Right cardiac atrium (tissue), 5 donors: ENCODE results near the gene GRPR. TPM values are rescaled to one million over a fixed set of nuclear protein-coding genes. Genes with fewer than 3 reads are reported as not detected.
"Not testable (repeated sequence)": the region's sequence is repeated elsewhere in the genome, so short reads cannot be mapped to it uniquely, and the experiment has no call there.

ENCODE experiments used
- ATAC-seq, 2 donors: fragments of 200-7000 bp; cut with Tn5 transposase; one replicate each; pipeline versions ENCODE4 v1.8.0 to v1.9.1; 2020; ENCODE audit warnings: moderate library complexity in 2 of 2, mild to moderate bottlenecking in 1 of 2
- DNase-seq, 3 donors: peaks; one replicate each; pipeline ENCODE4 v3.0.0-alpha.2; 2020
- H3K27ac ChIP-seq: one replicate; pipeline ENCODE4 v1.5.1; 2013; ENCODE audit warnings: mild to moderate bottlenecking, low read length, control low read depth, moderate library complexity
- H3K27me3 ChIP-seq: one replicate; pipeline ENCODE4 v1.6.1; 2013; ENCODE audit not compliant: control insufficient read depth, insufficient read depth
- H3K4me1 ChIP-seq: one replicate; pipeline ENCODE4 v1.6.1; 2013; ENCODE audit warnings: low read length; ENCODE audit not compliant: control insufficient read depth, insufficient read depth
- H3K4me3 ChIP-seq: one replicate; pipeline ENCODE4 v1.5.1; 2013; ENCODE audit warnings: low read length, control low read depth
- H3K9me3 ChIP-seq: one replicate; pipeline ENCODE4 v1.6.1; 2013; ENCODE audit warnings: low read length; ENCODE audit not compliant: control insufficient read depth
- WGBS: extraction: QIAGEN DNeasy Blood & Tissue Kit; methylation state at CpG from one replicate; pipeline ENCODE4 v1.1.7; 2013; 5-methylcytosine and 5-hydroxymethylcytosine counted together
- intact Hi-C, 4 donors: fragments of 100-400 bp; cut with DNase I; formaldehyde crosslinking; loops; one replicate each; pipeline versions ENCODE4 v1.11.0 to v1.14.0; 2022 to 2023
- polyA plus RNA-seq: library from polyadenylated mRNA; stranded (reverse); fragments of 200-250 nt; gene quantifications from one replicate; pipeline ENCODE4 v1.2.3, GENCODE V29; 2013
- total RNA-seq, 4 donors: library from RNA; stranded (reverse); fragmentation: NEBNext Ultra II Directional; extraction: Animal tissue kit (Norgen Biotek cat#: 25700); gene quantifications; one replicate each; pipeline ENCODE4 v1.2.1, GENCODE V29; 2021
- donor health status: healthy with polysubstance abuse.
- donor health status: DM: no; HTN: yes; CAD: no.
- donor health status: DM: no; HTN: no; CAD: no.
- donor health status: DM: no; HTN: yes; CAD: no; lungs with severe emphysema.
- donor health status: DM: yes; HTN: yes; CAD: no.

The GRPR gene
- total and polyA plus RNA-seq, 5 donors, result 0.12 to 0.68 (median 0.41) TPM; not detected in 1

DNA sequence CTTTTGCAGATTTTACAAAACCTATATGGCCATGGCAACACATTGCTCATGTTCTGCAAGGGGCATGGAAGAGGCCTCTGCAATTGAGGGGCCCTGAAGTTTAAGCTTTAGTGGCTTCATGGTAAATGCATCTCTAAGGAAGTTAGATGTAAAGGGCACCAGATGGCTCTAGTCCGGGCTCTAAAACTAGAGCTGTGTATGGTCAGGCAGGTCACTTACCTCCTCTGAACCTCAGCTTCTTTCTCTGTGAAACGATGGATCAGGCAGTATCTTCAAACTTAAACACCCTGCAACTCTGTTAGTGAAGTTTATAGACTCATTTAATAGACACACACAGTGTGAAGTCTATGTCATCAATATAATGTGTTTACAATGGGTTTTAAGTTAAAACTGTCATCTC, 53.9 kb downstream of the GRPR start:
- Histone ChIP-seq H3K27me3 (no peaks in the 10 kb centered on the region), H3K4me1 (no peaks in the 10 kb centered on the region), H3K9me3 (no peaks in the 10 kb centered on the region), H3K27ac (no peak overlapping the region), H3K4me3 (no peak overlapping the region)
- DNase-seq (no peak), ATAC-seq (no peak)
- 37% methylated on average over 2 of the region's 2 CpGs for WGBS
- intact Hi-C loops, result no loop called here

DNA sequence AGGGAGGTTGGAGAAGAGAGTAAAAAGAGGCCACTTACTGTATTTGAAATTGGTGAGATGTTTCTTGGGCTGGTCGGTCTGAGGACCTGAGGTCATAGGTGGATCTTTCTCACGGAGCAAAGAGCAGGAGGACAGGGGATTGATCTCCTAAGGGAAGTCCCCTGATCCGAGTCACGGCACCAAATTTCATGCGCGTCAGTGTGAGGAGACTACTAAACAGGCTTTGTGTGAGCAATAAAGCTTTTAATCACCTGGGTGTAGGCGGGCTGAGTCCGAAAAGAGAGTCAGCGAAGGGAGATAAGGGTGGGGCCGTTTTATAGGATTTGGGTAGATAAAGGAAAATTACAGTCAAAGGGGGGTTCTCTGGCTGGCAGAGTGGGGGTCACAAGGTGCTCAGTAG, 60.5 kb downstream of the GRPR start:
- H3K27ac ChIP-seq, H3K9me3 ChIP-seq, H3K4me1 ChIP-seq, intact Hi-C loops, H3K4me3 ChIP-seq, ATAC-seq, H3K27me3 ChIP-seq, DNase-seq: not testable (repeated sequence)
- WGBS, result 76% methylated on average over 9 of the region's 10 CpGs

DNA sequence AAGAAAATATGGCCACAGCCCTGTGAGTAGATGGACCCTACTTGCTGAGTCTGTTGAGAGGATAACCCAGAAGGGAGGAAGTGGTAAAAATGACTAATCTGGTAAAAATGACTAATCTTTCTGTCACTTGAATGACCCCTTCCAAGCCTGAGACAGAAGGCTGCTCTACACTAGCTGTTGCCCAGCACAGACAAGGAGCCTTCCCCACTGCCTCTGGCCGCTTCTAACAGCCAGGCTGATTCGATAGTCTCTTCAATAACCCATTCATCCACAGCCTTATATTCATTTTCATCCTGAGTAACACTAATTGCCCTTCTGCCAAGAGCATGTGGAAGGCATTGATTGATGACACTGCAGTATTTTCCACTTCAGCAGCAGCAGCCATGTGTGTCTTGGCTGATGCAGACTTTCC, 62.4 kb downstream of the GRPR start:
- WGBS, result 52% methylated on average over 2 of the region's 2 CpGs
- H3K27me3 ChIP-seq, result no peaks in the 10 kb centered on the region
- intact Hi-C loops, result no loop called here
- DNase-seq, result no peak
- H3K4me1 ChIP-seq, result no peaks in the 10 kb centered on the region
- no peaks in the 10 kb centered on the region for H3K9me3 ChIP-seq
- H3K4me3 ChIP-seq, result no peak overlapping the region
- ATAC-seq, result no peak
- no peak overlapping the region for H3K27ac ChIP-seq

DNA sequence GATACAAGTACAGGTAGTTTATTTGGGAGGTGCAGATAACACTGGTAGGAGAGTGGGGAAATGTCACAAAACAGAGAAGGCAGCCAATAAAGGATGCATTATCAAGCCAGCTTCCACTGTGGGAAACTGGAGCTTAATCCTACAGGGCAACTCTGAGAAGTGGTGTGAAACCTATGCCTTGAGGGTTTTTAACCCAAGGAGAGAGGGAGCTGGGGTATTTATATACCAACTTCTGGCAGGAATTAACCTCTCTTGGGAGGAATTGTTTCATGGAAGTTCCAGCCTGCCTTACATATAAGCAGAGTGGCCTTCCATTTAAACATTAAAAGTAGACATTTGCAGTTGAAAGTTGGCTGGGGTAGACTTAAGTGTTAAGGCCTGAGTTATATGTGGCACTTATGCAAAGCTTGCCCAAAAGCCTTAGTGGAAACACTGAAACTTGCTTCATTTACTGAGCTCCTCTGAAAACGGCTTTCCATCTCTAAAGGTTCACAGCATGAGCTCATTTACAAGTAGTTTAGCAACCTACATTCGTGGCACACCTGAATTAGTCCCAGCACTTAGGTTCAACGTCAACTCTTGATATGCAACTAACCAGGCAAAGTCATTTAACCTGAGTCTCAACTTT, 63.1 kb downstream of the GRPR start:
- WGBS, result 52% methylated on average over 3 of the region's 3 CpGs
- intact Hi-C loops, result no loop called here
- H3K9me3 ChIP-seq, result no peaks in the 10 kb centered on the region
- no peak overlapping the region for H3K4me3 ChIP-seq
- DNase-seq, result no peak
- H3K27me3 ChIP-seq, result no peaks in the 10 kb centered on the region
- no peak overlapping the region for H3K27ac ChIP-seq
- ATAC-seq, result no peak
- H3K4me1 ChIP-seq, result no peaks in the 10 kb centered on the region

DNA sequence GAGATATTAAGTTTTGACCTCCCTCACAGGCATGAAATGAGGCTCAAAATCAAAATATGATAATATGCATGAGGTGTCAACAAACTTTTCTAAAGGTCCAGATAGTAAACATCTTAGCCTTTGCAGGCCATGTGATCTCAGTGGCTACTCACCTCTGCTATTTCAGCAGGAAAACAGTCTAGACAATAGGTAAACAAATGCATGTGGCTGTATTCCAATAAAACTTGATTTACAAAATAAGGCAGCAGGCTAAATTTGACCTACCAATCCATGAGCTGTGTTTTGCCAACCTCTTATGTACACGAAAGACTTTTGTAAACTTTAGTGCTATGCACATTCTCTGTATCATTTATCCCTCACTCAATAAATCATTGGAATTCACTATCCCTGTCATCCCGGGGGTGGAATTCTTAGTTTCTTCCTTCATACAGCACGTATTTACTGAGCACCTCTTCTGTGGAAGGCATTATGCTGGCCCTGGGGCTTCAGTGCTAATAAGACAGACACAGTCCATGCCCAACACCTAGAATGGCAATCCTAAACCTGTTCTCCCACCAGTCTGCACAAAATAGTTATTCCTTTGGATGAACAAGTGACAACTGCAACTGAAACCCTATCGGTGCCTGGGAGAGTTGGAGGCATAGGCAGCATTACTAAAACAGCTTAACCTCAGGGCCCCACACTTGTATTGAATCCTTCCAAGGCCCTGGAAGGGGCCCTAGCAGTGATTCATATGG, 63.8 kb downstream of the GRPR start:
- no peak overlapping the region for H3K4me3 ChIP-seq
- ATAC-seq (no peak), DNase-seq (no peak)
- 58% methylated on average over 4 of the region's 4 CpGs for WGBS
- no peaks in the 10 kb centered on the region for H3K27me3 ChIP-seq
- no peak overlapping the region for H3K27ac ChIP-seq
- no peaks in the 10 kb centered on the region for H3K4me1 ChIP-seq
- intact Hi-C loops, result no loop called here
- H3K9me3 ChIP-seq, result no peaks in the 10 kb centered on the region

DNA sequence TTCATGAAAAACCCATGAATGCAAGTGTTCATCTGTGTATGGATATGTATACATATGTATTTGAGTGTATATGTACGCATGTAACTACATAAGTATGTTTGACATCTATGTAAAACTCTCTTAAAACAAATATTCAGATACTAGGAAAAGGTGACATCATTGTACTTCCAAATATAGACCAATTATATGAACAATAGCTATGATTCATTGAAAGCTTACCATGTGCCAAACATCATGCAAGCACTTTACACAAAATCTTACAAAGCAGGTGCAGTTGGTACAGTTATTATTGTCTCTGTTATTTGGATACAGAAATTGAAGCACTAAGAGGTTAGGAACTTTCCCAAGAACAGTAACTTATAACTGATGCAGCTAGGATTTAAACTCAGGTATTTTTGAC, 65.3 kb downstream of the GRPR start:
- no peaks in the 10 kb centered on the region for H3K9me3 ChIP-seq
- no peaks in the 10 kb centered on the region for H3K27me3 ChIP-seq
- ATAC-seq, result no peak
- H3K4me3 ChIP-seq, result no peak overlapping the region
- intact Hi-C loops, result no loop called here
- DNase-seq, result no peak
- 0% methylated on average over 1 of the region's 1 CpG for WGBS
- no peak overlapping the region for H3K27ac ChIP-seq
- no peaks in the 10 kb centered on the region for H3K4me1 ChIP-seq

DNA sequence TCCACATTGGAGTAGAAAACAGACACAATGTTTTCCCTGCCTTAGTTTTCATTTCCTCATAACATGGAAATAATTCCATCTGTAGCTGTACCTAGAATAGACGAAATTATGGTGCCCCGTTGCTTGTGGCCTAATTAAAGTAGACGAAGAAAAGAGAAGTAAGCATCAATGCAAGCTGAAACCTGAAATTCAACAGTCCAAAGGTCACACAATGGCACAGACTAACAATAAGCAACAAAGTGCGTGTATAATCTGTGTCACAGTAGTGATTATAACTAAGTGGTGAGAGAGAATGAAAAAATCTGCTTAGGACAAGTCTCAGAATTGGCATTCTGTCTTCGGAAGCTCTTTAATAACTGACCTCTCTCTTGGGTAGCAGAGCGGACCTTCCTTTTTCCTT, 68.2 kb downstream of the GRPR start:
- 92% methylated on average over 6 of the region's 6 CpGs for WGBS
- Histone ChIP-seq H3K27me3 (no peaks in the 10 kb centered on the region), H3K4me1 (no peaks in the 10 kb centered on the region), H3K9me3 (no peaks in the 10 kb centered on the region), H3K27ac (no peak overlapping the region), H3K4me3 (no peak overlapping the region)
- intact Hi-C loops, result no loop called here
- DNase-seq, result no peak
- no peak for ATAC-seq

DNA sequence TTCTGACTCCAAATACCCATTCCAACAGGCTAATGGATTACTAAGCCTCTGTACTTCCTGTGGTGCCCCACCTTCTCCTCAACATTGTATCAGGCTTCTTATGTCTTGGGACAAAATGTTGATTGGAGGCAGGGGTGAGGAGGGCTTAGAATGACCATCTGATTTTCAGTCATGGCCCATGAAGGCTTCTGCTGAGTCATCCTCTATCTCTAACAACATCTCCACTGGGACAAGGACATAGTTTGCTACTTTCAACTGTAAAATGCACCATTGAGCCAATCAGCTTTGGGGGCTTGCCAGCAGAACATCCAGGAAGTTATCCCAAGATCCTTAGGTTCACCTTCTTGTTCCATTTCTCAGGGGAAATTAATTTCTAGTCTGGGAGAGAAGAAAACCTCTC, 73.5 kb downstream of the GRPR start:
- Histone ChIP-seq H3K4me1 (no peaks in the 10 kb centered on the region), H3K27me3 (no peaks in the 10 kb centered on the region), H3K4me3 (no peak overlapping the region), H3K9me3 (no peaks in the 10 kb centered on the region), H3K27ac (no peak overlapping the region)
- intact Hi-C loops, result no loop called here
- ATAC-seq (no peak), DNase-seq (no peak)

DNA sequence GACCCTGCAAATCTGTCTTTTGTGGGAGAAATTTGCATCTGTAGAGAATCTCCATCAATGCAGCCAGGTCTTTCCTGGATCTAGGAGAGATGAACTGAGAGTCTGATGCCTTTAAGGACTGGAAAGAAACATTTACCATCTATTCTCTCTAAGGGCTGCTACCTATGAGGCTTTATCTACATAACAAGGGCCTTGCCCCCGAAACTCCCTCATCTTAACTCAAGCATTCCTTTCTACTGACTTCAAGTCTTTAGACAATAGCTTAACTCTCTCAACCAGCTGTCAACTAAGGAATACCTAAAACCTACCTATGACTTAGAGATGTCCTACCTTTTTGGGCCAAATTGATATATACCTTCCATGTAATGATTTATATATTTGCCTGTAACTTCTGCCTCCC, 76.0 kb downstream of the GRPR start:
- Histone ChIP-seq H3K9me3 (no peaks in the 10 kb centered on the region), H3K27me3 (no peaks in the 10 kb centered on the region), H3K4me3 (no peak overlapping the region), H3K4me1 (no peaks in the 10 kb centered on the region), H3K27ac (no peak overlapping the region)
- ATAC-seq (no peak), DNase-seq (no peak)
- intact Hi-C loops, result no loop called here
- WGBS, result 54% methylated on average over 1 of the region's 1 CpG

DNA sequence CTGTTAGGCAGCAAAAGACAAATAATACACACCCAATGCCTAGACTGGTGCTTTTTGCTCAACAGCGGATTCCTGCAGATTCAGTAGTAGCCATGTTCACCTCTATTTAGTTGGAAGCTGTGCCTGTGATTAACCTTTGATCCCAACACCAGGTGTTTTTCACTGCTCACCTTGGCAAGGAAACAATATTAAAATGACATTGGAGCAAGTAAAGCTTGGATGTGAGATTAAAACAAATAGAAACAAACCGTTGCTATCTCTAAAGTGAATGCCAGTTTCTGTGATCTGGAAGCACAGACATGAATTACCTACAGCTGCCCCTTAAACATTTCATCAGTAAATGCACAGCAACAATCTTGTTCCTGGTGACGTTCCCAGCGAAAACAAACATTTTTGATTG, 79.6 kb downstream of the GRPR start:
- H3K4me1 ChIP-seq, result no peaks in the 10 kb centered on the region
- no peak for ATAC-seq
- H3K27me3 ChIP-seq, result no peaks in the 10 kb centered on the region
- WGBS, result 69% methylated on average over 4 of the region's 4 CpGs
- no peak for DNase-seq
- intact Hi-C loops, result no loop called here
- H3K9me3 ChIP-seq, result no peaks in the 10 kb centered on the region
- no peak overlapping the region for H3K27ac ChIP-seq
- no peak overlapping the region for H3K4me3 ChIP-seq
